Fibroblast of skin of left quadriceps (primary cell): ENCODE results near the gene FBXO36.

ENCODE experiments used
- DNase-seq, 2 experiments: peaks; one replicate each; pipeline ENCODE4 v3.0.0-alpha.2; 2013; ENCODE audit warnings: low read depth in 2 of 2

The FBXO36 gene

GRCh38 chr2:230048010-230048671, 125.8 kb downstream of the FBXO36 start:
- DNase-seq = no peak

- no peak for DNase-seq
Observed at GRCh38 chr2:230050136-230050535, 127.8 kb downstream of the FBXO36 start.

- no peak for DNase-seq
Observed at GRCh38 chr2:230052299-230052698, 130.0 kb downstream of the FBXO36 start.

- DNase-seq = no peak
Observed at GRCh38 chr2:230053753-230054478, 131.6 kb downstream of the FBXO36 start.

GRCh38 chr2:230060672-230061293, 138.5 kb downstream of the FBXO36 start:
- no peak for DNase-seq
